HG03025 (cell line): ENCODE measurements around the gene GCH1.
"Not testable (repeated sequence)": the region's sequence is repeated elsewhere in the genome, so short reads cannot be mapped to it uniquely, and the experiment has no call there.

Experiments
- ATAC-seq: cut with Tn5 transposase; IDR thresholded peaks from one replicate; pipeline ENCODE4 v1.9.1; 2021; ENCODE audit warnings: mild to moderate bottlenecking, moderate library complexity; ENCODE audit not compliant: unreplicated experiment, low FRiP score

Gene GCH1

GRCh38 chr14:54804538-54805041 is 98.0 kb downstream of the GCH1 start:
- no peak for ATAC-seq

DNA sequence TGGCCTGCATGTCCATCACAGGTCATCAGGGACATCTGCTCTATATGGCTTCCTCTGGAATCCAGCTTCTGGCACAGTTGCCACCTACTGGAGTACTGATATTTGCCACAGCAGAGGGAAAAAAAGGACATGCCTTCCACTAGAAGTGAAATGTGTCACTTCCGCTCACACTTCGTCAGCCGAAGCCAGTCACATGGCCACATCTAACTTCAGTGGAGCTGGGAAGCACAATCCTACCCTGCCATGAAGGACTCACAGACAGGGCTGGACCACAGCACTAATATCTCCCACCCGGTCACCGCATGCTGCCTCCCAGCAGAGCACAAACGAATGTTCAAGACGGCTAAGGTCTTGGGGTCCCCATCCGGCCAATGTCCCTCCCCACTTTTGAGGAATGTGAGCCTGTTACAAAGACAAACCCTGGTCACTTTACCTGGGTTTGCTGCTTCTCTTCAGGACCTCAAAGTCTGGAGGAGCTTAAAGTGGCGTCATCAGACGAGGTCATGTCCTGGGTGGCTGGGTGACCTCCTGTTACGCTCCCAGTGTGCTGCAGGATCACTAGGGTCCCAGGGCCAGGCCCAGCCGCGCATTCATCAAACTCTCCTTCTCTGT is 98.6 kb downstream of the GCH1 start:
- ATAC-seq: no peak

DNA sequence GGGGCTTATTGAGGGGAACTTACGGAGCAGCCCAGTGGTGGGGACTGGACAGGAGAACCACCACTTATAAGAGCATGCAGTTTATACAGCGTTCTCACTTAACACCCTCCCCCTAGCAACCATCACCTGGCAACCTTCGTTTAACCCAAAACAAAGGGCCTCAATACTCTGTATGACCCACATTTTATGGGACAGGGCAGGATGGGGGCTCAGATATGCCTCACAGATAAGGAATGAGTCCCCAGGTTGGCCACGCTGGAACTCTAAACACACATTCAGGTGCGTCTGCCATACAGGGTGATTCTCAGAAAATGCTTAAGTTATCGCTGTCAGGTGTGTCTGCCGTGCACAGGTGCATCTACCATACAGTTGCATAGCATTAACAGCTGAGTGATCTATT is 99.2 kb downstream of the GCH1 start:
- no peak for ATAC-seq

DNA sequence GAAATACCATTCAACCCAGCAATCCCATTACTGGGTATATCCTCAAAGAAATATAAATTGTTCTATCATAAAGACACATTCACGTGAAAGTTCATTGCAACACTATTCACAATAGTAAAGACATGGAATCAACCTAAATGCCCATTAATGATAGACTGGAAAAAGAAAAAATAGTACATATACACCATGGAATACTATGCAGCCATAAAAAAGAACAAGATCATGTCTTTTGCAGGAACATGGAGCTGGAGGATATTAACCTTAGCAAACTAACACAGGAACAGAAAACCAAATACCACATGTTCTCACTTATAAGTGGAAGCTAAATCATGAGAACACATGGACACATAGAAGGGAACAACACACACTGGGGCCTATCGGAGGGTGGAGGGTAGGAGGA is 101.1 kb downstream of the GCH1 start:
- not testable (repeated sequence) for ATAC-seq

DNA sequence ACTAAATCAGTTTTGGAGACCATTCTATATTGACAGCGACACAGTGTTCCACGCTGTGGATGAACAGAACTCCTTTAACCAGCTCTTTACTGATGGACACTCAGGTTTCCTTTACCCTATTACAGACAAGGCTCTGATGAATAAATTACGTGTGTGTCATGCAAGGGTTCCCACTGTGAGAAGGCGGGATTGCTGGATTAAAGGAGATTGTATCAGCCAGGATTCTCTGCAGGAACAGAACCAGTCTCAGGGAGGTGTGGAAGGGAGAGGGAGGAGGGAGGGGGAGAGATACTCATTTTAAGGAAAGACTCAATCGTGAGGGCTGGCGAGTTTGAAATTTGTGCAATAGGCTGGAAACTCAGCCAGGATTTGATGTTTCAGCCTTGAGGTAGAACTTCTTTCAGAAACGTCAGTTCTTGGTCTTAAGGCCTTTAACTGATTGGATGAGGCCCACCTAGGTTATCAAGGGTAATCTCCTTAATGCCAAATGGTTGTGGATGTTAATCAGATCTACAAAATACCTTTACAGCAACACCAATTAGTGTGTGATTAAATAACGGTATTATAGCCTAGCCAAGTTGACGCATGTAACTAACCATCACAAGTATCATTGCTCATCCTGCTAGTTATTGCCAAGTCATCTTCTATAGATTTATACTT is 104.0 kb downstream of the GCH1 start:
- no peak for ATAC-seq

DNA sequence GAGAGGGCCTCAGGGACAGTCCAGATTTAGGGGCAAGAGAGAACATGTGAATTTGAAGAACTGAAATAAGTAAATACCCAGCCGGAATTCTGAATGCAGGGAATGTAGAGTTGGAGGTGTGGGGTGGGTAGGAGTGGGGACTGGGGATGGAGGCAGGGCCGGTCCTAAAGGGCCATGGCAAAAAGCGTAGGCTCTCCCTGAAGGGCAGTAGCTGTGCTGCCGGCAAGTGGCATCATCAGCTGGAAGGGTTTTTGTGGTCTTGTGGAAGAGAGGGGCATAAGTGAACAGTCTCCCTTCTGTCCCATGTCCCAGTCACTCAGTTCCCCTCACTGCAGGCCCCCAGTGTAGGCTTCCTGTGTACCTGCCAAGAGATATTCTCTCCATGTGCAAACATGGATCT is 104.6 kb downstream of the GCH1 start:
- ATAC-seq: no peak

DNA sequence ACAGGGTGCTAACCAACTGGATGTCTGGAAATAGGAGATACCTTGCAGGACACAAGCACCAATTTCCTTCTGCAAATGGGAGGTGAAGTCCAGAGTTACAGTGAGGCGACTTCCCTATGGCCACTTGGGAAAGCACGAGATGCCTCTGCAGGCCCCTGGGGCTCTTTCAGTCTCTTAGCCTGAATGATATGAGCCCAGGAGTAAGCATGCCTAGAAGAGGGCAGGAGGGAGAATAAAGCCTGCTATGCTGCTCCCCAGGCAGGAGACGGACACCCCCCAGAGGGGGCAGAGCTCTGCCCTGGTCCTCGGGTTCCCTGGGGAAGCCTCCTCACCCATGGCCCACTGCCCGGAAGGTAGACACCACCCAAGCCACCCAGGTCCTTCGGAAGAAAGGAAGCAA is 105.1 kb downstream of the GCH1 start:
- no peak for ATAC-seq

DNA sequence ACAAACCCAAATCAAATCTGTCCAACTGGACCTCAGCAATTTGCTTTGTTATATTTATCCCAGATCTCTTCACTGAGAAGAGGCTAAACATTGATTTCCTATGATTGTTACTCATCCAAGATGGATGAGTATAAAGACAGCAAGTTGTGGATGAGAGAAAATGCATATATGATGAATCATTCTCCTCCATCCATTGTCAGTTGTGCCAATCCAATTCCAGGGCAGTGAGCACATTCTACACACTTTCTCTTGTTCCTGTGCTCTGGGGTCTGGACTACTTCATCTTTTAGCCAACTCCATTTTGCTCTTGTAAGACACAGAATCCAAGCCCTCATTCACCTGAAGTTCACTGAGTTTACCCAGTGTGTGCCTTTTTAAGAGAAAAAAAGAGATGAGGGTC is 105.7 kb downstream of the GCH1 start:
- ATAC-seq: no peak

GRCh38 chr14:54794796-54795195 is 107.8 kb downstream of the GCH1 start:
- no peak for ATAC-seq

DNA sequence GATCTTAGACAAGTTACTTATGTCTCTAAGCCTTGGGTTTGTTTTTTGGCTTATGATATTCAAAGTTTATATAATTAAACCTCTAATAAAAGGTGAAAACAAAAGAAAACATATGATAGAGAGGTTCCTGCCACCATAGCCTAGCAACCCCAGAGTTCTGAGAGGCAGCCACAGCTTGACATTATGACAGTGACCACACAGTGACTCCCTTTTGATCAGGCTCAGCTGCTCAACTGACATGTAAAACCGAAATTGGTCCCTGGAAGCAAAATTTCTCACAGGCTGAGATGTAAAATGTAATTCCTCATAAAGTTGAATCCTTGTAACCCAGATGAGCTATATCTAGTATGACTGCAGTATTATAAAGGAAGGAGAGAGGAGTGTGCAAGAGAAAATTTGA is 108.5 kb downstream of the GCH1 start:
- ATAC-seq: no peak

DNA sequence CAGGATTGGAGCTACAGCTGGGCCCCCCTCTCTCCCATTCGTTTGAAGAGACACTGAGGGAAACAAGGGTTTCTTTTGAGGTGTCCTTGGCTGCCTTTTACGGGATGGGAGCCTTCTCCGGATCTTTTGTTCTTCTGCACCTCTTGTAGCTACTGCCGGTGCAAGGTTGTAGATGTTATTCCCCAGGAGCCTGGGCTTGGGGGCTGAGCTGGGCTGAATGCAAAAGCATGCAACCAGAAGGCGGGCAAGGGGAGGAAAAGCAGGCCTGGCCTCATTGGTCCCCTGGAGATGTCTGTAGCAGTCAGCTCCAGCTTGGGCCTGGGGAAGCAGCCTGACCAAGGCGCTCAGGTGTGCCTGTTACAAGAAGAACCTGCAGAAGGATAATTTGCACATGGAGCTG is 110.3 kb downstream of the GCH1 start:
- no peak for ATAC-seq
